H1 (cell line): ENCODE measurements around the gene CHST10. TPM values are rescaled to one million over a fixed set of nuclear protein-coding genes. Genes with fewer than 3 reads are reported as not detected.

ENCODE experiments used
- BACH1 ChIP-seq: IDR thresholded peaks from 2 replicates; pipeline ENCODE4 v1.6.1; 2012; ENCODE audit warnings: low read length, improper control_type of control experiment
- CBX5 ChIP-seq: fragments of 300-800, 300-1000 bp; sonication (generic); IDR thresholded peaks from 2 replicates; pipeline ENCODE4 v1.7.1; 2016; ENCODE audit warnings: antibody characterized with exemption, low read length, low read depth
- CTBP2 ChIP-seq: IDR thresholded peaks from 2 replicates; pipeline ENCODE4 v1.7.0; 2011; ENCODE audit warnings: borderline replicate concordance, mild to moderate bottlenecking, moderate library complexity, mixed read lengths, low read length; ENCODE audit not compliant: insufficient read depth, insufficient read length
- GABPA ChIP-seq: IDR thresholded peaks from 2 replicates; pipeline ENCODE4 v1.6.1; 2011; ENCODE audit warnings: mild to moderate bottlenecking, low read length, moderate library complexity, borderline replicate concordance; ENCODE audit not compliant: insufficient read depth
- NANOG ChIP-seq: IDR thresholded peaks from 2 replicates; pipeline ENCODE4 v1.6.1; 2011; ENCODE audit warnings: low read length, low read depth, mild to moderate bottlenecking, inconsistent platforms; ENCODE audit not compliant: insufficient read depth, poor library complexity, severe bottlenecking
- POLR2A ChIP-seq, 2 experiments: IDR thresholded peaks; 1 replicate in 1 of 2; 2 replicates in 1 of 2; pipeline ENCODE4 v1.6.1; 2011; ENCODE audit warnings: low read depth in 2 of 2, low read length in 2 of 2, mild to moderate bottlenecking in 2 of 2; ENCODE audit errors: control extremely low read depth in 1 of 2
- RFX5 ChIP-seq: IDR thresholded peaks from 2 replicates; pipeline ENCODE4 v1.6.1; 2011; ENCODE audit warnings: low read depth, low read length, improper control_type of control experiment, borderline replicate concordance
- TBP ChIP-seq: IDR thresholded peaks from 2 replicates; pipeline ENCODE4 v1.6.1; 2011; ENCODE audit warnings: low read depth, low read length, improper control_type of control experiment
- YY1 ChIP-seq: IDR thresholded peaks from 2 replicates; pipeline ENCODE4 v1.6.1; 2011; ENCODE audit warnings: low read depth, mild to moderate bottlenecking, low read length
- polyA plus RNA-seq, 7 experiments: library from polyadenylated mRNA; depleted of rRNA in 3 of 7; stranded (reverse) in 5 of 7; unstranded in 2 of 7; fragments of >200 nt in 5 of 7; fragments of 200-250 nt in 2 of 7; gene quantifications; 1 replicate in 5 of 7; 2 replicates in 1 of 7; 4 replicates in 1 of 7; pipeline versions ENCODE4 v1.2.1 to v1.2.3, GENCODE V29; 2011 to 2013; ENCODE audit warnings: missing spikeins in 2 of 7, mixed read lengths in 2 of 7
- total RNA-seq: library from RNA; stranded (reverse); fragmentation: NEBNext Ultra II Directional; extraction: Animal tissue kit (Norgen Biotek cat#: 25700); gene quantifications from 2 replicates; pipeline ENCODE4 v1.2.1, GENCODE V29; 2021

CHST10 gene
- total and polyA plus RNA-seq, 2 of the 8 experiments (the other 6 are each of a cell fraction or from before 2014, with no cell fraction given) = 27.3 to 29.1 TPM

DNA sequence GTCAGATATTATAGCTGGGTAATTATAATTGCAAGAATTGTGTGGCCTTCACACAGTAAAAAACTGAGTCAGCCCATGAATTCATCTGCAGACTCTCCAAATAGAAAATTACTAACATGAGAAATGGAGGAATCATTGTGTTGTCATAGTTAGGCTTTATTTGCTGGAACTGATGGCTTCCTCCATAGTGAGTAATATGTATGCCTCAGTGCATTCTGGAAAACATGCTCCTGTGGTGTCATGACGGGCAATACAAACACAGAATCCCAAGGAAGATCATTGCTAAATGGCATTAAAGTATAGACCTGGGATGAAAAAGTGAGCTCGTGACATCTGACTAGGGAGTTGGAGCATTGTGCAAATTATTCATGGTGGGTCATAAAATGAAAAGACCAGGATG, 29.2 kb upstream of the CHST10 start (continued):
- no peak for TF ChIP-seq TBP
- TF ChIP-seq POLR2A (IDR thresholded peaks at IDR 0.05; ENCODE audit: control extremely low read depth in 1 of 2, low read depth in 2 of 2, low read length in 2 of 2) = no peak
- no peak for TF ChIP-seq BACH1
- TF ChIP-seq RFX5 = no peak
- TF ChIP-seq NANOG = no peak
- TF ChIP-seq CBX5 = no peak
- TF ChIP-seq YY1 = no peak
- no peak for TF ChIP-seq CTBP2
- no peak for TF ChIP-seq GABPA
